ENCODE data around the gene KSR1. TPM values are rescaled to one million over a fixed set of nuclear protein-coding genes. Genes with fewer than 3 reads are reported as not detected.

The KSR1 gene
- total and polyA plus RNA-seq, 5 experiments from 2014 or later, result 0.73 to 25.4 (median 2.0) TPM

- H3K27me3 Mint-ChIP-seq, result peaks cover 0 to 5% (median 1%) of the 10 kb centered on the region in 5 donors
- H3K9me3 Mint-ChIP-seq, result no peaks in the 10 kb centered on the region
- peaks cover under 1 to 2% (median 1%) of the 10 kb centered on the region in 4 donors for H3K4me1 Mint-ChIP-seq
- H3K4me3 Mint-ChIP-seq, result no peak overlapping the region
- POLR2A ChIA-PET, result no interaction called here
- no peak for DNase-seq
- H3K27ac Mint-ChIP-seq, result no peak overlapping the region
- ATAC-seq, result no peak
- no peaks in the 10 kb centered on the region for H3K36me3 Mint-ChIP-seq
Observed at GRCh38 chr17:27449988-27450387, 6.3 kb upstream of the KSR1 start.

- Mint-ChIP-seq H3K4me1 (peaks cover 4 to 6% (median 5%) of the 10 kb centered on the region in 4 donors), H3K27ac (no peak overlapping the region), H3K36me3 (no peaks in the 10 kb centered on the region), H3K4me3 (no peak overlapping the region), H3K27me3 (peaks cover 0 to 5% (median 1%) of the 10 kb centered on the region in 5 donors), H3K9me3 (no peaks in the 10 kb centered on the region)
- POLR2A ChIA-PET, result no interaction called here
- DNase-seq (no peak), ATAC-seq (no peak)
Observed at GRCh38 chr17:27450416-27450815, 5.8 kb upstream of the KSR1 start.

DNA sequence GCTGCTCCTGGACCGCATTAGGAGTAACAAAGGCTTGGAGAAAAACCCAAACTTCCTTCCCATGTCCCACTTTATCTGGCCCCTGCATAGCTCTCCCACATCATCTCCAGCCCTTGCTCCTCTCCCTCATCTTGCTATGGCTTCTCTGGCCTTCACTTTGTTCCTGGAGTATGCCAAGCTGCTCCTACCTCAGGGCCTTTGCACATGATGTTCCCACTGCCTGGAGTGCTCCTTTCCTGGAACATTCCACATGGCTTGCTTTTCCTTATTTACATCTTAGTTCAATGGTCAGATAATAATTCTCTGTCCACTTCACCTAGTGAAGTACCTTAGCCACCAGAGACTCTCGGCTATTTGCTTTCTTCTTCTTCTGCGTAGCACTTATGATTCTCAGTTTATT, 4.3 kb upstream of the KSR1 start:
- Mint-ChIP-seq H3K27ac (no peak overlapping the region), H3K4me1 (peaks cover 7 to 9% (median 8%) of the 10 kb centered on the region in 4 donors), H3K36me3 (no peaks in the 10 kb centered on the region), H3K27me3 (peaks cover 0 to 2% (median 0%) of the 10 kb centered on the region in 5 donors), H3K4me3 (no peak overlapping the region), H3K9me3 (no peaks in the 10 kb centered on the region)
- DNase-seq (no peak), ATAC-seq (no peak)
- POLR2A ChIA-PET, result interaction anchor here (0.7 kb wide), 1 partner anchor 39 kb away, joined by 3 read pairs; no protein-coding TSS in a partner anchor

GRCh38 chr17:27452828-27453227, 3.4 kb upstream of the KSR1 start:
- Mint-ChIP-seq H3K9me3 (no peaks in the 10 kb centered on the region), H3K36me3 (no peaks in the 10 kb centered on the region)
- ATAC-seq, result no peak

GRCh38 chr17:27453471-27453870, 2.8 kb upstream of the KSR1 start:
- H3K27ac Mint-ChIP-seq, result no peak overlapping the region
- peaks cover 0 to 2% (median 0%) of the 10 kb centered on the region in 5 donors for H3K27me3 Mint-ChIP-seq
- H3K36me3 Mint-ChIP-seq, result no peaks in the 10 kb centered on the region
- H3K9me3 Mint-ChIP-seq, result no peaks in the 10 kb centered on the region
- peak in 1 of 10 donors; percentile 35 for DNase-seq
- peaks cover 11 to 21% (median 18%) of the 10 kb centered on the region in 4 donors for H3K4me1 Mint-ChIP-seq
- ATAC-seq, result no peak
- POLR2A ChIA-PET, result no interaction called here
- no peak overlapping the region for H3K4me3 Mint-ChIP-seq

More at GRCh38 chr17:27452828-27453227, 3.4 kb upstream of the KSR1 start:
- no peak for DNase-seq
- Mint-ChIP-seq H3K27me3 (peaks cover 0 to 2% (median 0%) of the 10 kb centered on the region in 5 donors), H3K4me3 (peak overlapping the region in 1 of 10 donors; percentile 31), H3K27ac (peak overlapping the region in 1 of 10 donors; percentile 8), H3K4me1 (peaks cover 11 to 16% (median 16%) of the 10 kb centered on the region in 4 donors)
- POLR2A ChIA-PET, result no interaction called here

- ATAC-seq (no peak), DNase-seq (peak in 1 of 10 donors; percentile 16)
- Mint-ChIP-seq H3K27ac (peak overlapping the region in 4 of 10 donors; percentile 6 to 19 (median 9)), H3K9me3 (no peaks in the 10 kb centered on the region), H3K4me3 (peak overlapping the region in 1 of 10 donors; percentile 7), H3K4me1 (peaks cover 11 to 27% (median 21%) of the 10 kb centered on the region in 4 donors), H3K36me3 (no peaks in the 10 kb centered on the region), H3K27me3 (peaks cover 0 to 2% (median 0%) of the 10 kb centered on the region in 5 donors)
- POLR2A ChIA-PET, result no interaction called here
Observed at GRCh38 chr17:27454089-27454488, 2.2 kb upstream of the KSR1 start.

GRCh38 chr17:27455236-27455913, 873 bp upstream of the KSR1 start:
- DNase-seq (peak in 1 of 10 donors; percentile 36), ATAC-seq (no peak)
- Mint-ChIP-seq H3K4me1 (peaks cover 11 to 33% (median 22%) of the 10 kb centered on the region in 4 donors), H3K27ac (peak overlapping the region in 9 of 10 donors; percentile 1 to 93 (median 58)), H3K4me3 (peak overlapping the region; percentile 70 to 88 (median 83)), H3K27me3 (no peaks in the 10 kb centered on the region), H3K9me3 (no peaks in the 10 kb centered on the region), H3K36me3 (peaks cover 0 to 3% (median 0%) of the 10 kb centered on the region in 3 donors)
- POLR2A ChIA-PET, result interaction anchor here (1.0 to 2.5 kb wide), 4 partner anchors 12 to 161 kb away, joined by 3 to 10 read pairs (median 6); partner anchors contain the start of gene WSB1

- Mint-ChIP-seq H3K4me1 (peaks cover 11 to 34% (median 23%) of the 10 kb centered on the region in 4 donors), H3K36me3 (peaks cover 0 to 3% (median 0%) of the 10 kb centered on the region in 3 donors), H3K4me3 (peak overlapping the region; percentile 78 to 95 (median 88)), H3K27me3 (no peaks in the 10 kb centered on the region), H3K9me3 (no peaks in the 10 kb centered on the region), H3K27ac (peak overlapping the region in 9 of 10 donors; percentile 67 to 86 (median 78))
- peak in 4 of 10 donors; percentile 8 to 59 (median 16) for DNase-seq
- POLR2A ChIA-PET, result interaction anchor here (1.0 to 2.5 kb wide), 5 partner anchors 10 to 162 kb away, joined by 3 to 10 read pairs (median 4); partner anchors contain the start of gene WSB1
- ATAC-seq, result no peak
Observed at GRCh38 chr17:27456681-27457359, 572 bp downstream of the KSR1 start.

DNA sequence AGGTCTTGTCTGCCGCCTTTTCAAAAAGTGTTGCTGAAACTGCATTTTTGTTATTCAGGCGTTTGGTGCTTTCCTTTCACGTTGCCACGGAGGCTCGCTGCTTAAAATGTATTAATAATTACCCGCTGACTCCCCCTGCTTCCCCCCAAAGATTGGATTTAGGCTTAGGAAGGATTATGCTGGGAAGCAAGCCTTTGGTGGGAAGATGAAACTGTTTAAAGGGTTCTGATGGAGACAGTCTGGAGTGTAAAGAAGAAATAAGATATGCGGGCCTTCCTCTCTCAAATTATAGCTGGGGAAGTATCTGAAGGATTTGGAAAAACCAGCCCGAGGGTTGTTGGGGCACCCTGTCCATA, 1.1 kb downstream of the KSR1 start:
- no peaks in the 10 kb centered on the region for H3K9me3 Mint-ChIP-seq
- DNase-seq, result peak in 1 of 10 donors; percentile 30
- peaks cover 11 to 37% (median 28%) of the 10 kb centered on the region in 4 donors for H3K4me1 Mint-ChIP-seq

DNA sequence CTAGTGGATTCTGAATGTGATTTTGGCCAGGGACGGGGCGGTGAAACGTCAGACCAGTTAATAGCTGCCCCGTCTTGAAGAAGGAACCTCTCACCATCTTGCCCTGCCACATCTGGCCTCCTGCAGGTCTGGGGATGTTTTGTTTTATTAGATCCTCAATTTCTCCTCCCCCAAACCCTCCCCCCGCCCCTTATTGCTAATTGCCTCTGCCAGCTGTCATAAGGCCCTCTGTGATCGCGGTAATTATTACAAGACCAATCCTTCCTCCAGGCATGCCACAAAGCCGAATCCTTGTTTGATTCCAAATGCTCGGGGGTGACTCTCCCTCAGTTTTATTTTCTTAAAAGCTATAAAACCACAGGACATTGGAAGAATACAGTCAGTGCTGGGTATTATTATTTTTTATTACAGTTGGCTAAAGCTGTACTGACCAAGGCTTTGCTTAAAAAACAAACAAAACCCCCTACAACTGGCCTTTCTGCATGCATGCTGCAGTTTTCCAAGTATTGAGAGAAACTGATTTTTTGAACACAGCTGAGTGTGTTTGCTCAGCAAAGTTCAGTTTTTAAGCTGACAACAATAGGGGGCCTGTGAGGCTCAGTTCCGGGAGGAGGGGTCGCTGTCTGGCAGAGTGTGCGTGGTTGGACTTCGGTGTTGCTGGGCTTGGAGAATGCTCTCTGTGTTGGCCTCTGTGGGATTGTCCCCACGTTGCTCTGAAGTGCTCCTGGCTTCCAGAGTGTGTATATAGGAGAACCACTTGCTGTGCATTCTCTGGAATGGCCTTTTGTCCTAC, 1.7 kb downstream of the KSR1 start:
- Mint-ChIP-seq H3K4me1 (peaks cover 11 to 40% (median 31%) of the 10 kb centered on the region in 4 donors), H3K27me3 (no peaks in the 10 kb centered on the region), H3K36me3 (peaks cover 0 to 3% (median 0%) of the 10 kb centered on the region in 3 donors), H3K4me3 (peak overlapping the region; percentile 78 to 95 (median 88)), H3K9me3 (no peaks in the 10 kb centered on the region), H3K27ac (peak overlapping the region in 4 of 10 donors; percentile 74 to 86 (median 81))
- POLR2A ChIA-PET, result interaction anchor here (1.4 to 2.5 kb wide), 3 partner anchors 9 to 25 kb away, joined by 3 to 10 read pairs (median 4); no protein-coding TSS in a partner anchor
- ATAC-seq, result no peak
- no peak for DNase-seq

More for the DNA sequence above, 1.1 kb downstream of the KSR1 start:
- H3K27ac Mint-ChIP-seq, result peak overlapping the region in 9 of 10 donors; percentile 67 to 86 (median 78)
- no peak for ATAC-seq
- H3K4me3 Mint-ChIP-seq, result peak overlapping the region; percentile 78 to 95 (median 88)
- H3K36me3 Mint-ChIP-seq, result peaks cover 0 to 3% (median 0%) of the 10 kb centered on the region in 3 donors
- no peaks in the 10 kb centered on the region for H3K27me3 Mint-ChIP-seq
- POLR2A ChIA-PET, result interaction anchor here (1.9 to 2.5 kb wide), 2 partner anchors 10 to 16 kb away, joined by 4 to 10 read pairs; no protein-coding TSS in a partner anchor

DNA sequence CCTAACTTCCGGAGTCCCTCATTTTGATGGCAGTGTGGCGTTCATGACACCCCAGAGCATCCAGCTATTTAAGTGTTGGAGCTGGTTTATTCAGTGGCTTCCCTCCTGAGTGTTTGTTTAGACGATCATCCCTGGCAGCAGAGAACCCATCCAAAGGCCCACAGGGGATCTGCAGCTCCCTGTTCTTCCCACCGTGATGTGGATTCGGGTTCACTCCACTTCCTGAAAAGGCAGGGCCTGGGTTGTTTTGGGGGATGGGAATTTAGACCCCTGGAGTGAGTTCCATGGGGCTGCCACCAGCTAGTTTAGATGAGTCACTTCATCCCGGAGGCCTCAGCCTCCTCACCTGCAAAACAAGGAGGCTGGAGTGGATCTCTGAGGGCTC, 2.3 kb downstream of the KSR1 start:
- no peak overlapping the region for H3K27ac Mint-ChIP-seq
- H3K4me3 Mint-ChIP-seq, result peak overlapping the region in 6 of 10 donors; percentile 1 to 90 (median 54)
- POLR2A ChIA-PET, result interaction anchor here (1.4 to 1.9 kb wide), 2 partner anchors 15 to 25 kb away, joined by 3 to 4 read pairs; no protein-coding TSS in a partner anchor
- H3K27me3 Mint-ChIP-seq, result no peaks in the 10 kb centered on the region
- peaks cover 0 to 3% (median 0%) of the 10 kb centered on the region in 3 donors for H3K36me3 Mint-ChIP-seq
- no peak for ATAC-seq
- peak in 1 of 10 donors; percentile 32 for DNase-seq
- H3K9me3 Mint-ChIP-seq, result no peaks in the 10 kb centered on the region
- H3K4me1 Mint-ChIP-seq, result peaks cover 11 to 46% (median 37%) of the 10 kb centered on the region in 4 donors

DNA sequence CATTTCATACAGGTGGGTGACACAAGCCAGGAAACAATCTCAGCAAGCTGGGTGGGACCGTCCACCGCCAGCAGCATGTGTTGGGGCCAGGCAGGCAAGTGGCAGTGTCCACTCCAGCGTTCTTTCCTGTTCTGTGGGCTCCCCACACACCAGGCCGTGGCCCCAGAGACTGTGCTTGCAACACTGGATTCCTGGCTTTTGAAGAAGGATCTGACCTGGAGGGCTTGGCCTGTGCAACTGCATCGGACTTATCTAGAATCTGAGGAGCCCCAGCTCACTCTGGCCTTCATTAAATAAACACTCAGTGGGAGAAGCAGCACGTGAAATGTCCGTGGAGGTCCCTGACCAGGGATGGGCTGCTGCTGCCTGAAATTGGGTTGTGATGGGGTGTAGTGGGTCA, 3.2 kb downstream of the KSR1 start:
- H3K9me3 Mint-ChIP-seq, result no peaks in the 10 kb centered on the region
- H3K4me3 Mint-ChIP-seq, result peak overlapping the region in 3 of 10 donors; percentile 24 to 69 (median 54)
- POLR2A ChIA-PET, result interaction anchor here (1.0 kb wide), 1 partner anchor 14 kb away, joined by 3 read pairs; no protein-coding TSS in a partner anchor
- ATAC-seq, result no peak
- peaks cover 11 to 52% (median 41%) of the 10 kb centered on the region in 4 donors for H3K4me1 Mint-ChIP-seq
- peaks cover 0 to 3% (median 0%) of the 10 kb centered on the region in 3 donors for H3K36me3 Mint-ChIP-seq
- H3K27me3 Mint-ChIP-seq, result no peaks in the 10 kb centered on the region
- H3K27ac Mint-ChIP-seq, result peak overlapping the region in 1 of 10 donors; percentile 15
- peak in 1 of 10 donors; percentile 27 for DNase-seq
